HG03354 (cell line): Measurements from ENCODE around the gene MAT2A.

Experiments
- ATAC-seq: cut with Tn5 transposase; IDR thresholded peaks from one replicate; pipeline ENCODE4 v1.9.1; 2021; ENCODE audit warnings: mild to moderate bottlenecking; ENCODE audit not compliant: unreplicated experiment, poor library complexity, severe bottlenecking

MAT2A gene

DNA sequence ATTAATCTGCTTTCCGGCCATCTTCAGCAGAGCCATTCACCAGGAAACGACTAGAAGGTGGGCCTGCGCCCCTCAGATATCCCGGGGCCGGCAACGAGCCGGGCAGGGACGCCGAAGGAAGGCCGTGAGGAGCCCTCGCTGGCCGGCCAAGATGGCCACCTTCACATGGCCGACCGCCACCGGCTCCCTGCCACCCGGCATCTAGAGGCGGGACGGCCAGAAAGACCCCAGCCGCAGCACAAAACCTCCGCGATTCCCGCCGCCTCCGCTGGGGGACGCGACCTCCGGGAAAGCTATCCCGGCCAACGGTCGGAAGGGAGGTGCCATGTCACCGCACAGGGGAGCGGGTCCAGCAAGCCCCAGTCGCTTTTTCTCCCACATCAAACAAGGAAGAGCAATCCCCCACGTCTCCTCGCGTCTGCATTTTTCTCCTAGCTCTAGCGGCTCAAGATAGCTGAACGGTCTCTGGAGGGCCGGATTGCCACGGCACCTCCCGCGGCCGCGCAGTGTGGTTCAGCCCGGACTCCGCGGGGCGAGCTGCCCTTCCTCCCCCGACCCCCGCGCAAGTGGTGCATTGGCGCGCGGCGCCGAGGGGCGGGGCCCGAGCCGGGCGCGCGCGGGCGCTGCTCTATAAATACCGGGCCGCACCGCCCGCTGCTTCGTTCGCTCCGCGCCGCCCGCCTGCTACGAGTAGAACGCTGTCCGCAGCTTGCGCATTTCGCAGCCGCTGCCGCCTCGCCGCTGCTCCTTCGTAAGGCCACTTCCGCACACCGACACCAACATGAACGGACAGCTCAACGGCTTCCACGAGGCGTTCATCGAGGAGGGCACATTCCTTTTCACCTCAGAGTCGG, at the start of gene MAT2A:
TSS of gene MAT2A (plus strand) at position 662 of the 854 bp plus-strand sequence. CDS start at position 782, 120 bp downstream.
- ATAC-seq, result peak; percentile 80

- ATAC-seq, result no peak
Observed at GRCh38 chr2:85490861-85491755, 47.9 kb upstream of the MAT2A start.

DNA sequence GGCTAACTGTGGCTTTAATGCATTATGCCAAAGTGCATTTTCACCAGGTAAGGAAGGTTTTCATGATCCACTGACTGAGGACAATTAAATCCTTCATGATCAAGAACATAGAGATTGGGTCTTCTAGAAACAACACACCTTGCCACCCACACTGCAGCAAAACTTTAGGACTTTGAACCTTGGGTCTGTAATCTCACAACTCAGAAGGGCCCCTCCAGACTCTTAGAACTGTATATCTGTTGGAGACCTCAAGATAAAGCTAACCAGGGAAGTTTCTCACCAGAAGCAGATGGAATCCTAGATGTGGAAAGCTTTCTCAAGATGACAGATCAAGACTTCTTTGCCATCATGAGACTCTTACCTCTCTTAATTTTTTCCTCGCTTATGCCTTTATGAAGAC, 42.5 kb upstream of the MAT2A start:
- ATAC-seq, result no peak

DNA sequence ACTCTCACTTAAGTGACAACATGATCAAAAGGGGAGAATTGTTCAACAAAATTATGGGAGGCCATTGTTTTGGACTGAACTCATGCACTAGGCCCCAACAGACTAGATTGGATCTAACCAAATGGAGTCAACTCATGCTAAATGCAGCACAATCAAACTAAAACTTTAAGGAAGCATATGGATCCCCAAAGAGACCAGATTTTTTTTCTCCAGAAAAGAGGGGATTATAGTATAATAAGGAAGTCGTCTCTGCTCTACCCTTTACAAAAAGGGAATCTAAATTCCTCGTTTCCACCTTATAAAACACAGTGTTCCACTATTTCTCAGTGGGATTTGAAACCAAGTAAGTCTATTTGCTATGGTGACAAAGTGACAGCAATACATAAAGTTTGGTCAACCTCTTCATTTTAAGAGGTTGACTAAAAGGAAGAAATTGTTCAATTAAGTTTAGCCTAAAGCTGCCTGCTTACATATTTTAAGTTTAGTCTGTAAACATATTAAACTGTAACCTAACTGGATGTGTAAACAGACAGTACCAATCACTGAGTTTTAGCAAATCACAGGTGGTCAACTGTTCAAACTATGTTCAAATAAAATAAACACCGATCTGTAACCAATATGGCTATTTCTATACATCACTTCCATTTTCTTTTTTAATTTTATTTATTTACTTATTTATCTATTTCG, 40.9 kb upstream of the MAT2A start:
- no peak for ATAC-seq

GRCh38 chr2:85501248-85501647, 37.7 kb upstream of the MAT2A start:
- no peak for ATAC-seq

- no peak for ATAC-seq
Observed at GRCh38 chr2:85502720-85503119, 36.2 kb upstream of the MAT2A start.

DNA sequence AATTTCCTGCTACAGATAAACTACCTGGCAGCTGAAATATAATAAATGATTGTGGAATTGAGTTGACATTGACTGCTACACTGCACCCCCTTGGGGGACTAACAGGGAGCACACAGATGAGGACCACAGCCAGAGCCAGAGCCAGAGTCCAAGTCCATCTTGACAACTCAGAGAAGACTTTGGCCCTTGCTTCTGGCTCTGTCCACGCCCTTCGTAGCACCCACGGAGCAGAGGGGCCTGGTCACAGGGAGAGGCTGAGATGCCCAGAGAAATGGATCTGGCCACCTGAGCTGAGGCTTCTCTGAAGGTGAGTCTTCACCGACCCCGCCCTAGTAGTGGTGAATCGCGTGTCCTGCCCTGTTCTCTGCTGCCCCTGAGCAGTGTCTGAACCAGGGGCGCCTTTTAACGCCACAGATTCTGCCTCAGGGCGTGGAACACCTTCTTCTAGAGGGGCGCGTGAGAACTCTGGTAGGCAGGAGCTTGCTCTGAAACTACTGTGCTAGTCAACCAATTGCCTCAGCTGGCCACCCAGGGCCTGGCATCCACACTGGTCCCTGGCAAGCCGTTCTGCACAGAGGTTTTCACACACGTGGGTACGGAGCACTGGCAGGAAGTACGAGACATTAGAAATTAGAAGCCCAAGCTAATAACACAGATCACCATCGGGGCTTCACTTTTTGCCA, 35.7 kb upstream of the MAT2A start:
- no peak for ATAC-seq

DNA sequence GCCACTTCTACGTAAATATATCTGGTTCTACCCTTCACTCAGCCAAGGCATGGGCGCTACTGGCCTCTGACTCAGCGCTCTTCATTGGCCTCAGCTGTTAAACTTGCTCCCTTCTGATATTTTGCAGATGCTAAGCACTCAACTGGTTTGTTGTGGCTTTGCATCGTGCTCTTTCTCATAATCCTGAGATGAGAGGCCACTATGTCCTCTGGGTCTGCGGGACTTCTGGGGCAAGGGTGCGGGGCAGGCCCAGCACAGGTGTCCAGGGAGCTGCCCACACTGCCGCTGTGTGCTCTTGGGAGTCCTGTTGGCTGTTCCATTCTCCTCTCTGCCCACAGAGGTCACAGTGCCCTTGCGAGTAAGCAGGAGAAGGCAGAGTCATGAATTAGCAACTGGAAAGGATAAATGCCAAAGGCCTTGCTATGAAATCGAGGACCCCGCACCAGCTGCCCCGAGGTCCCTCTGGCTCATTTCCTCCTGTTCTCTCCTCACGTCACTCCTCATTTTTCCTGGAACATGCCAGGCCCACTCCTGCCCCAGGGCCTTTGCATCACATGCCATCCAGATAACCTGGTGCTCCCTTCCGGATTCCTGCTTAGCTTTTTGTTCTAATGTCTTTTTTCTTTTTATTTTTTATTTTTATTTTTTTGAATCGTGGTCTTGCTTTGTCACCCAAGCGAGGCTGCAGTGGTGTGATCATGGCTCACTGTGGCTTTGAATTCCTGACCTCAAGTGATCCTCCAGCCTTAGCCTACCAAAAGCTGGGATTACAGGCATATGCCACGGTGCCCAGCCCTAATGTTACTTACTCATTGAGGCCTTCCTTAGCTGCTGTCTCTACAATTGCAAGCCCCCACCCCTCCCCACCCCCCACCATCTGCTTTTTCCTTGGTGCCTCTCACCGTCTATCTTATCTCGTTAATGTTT, 34.9 kb upstream of the MAT2A start:
- no peak for ATAC-seq

DNA sequence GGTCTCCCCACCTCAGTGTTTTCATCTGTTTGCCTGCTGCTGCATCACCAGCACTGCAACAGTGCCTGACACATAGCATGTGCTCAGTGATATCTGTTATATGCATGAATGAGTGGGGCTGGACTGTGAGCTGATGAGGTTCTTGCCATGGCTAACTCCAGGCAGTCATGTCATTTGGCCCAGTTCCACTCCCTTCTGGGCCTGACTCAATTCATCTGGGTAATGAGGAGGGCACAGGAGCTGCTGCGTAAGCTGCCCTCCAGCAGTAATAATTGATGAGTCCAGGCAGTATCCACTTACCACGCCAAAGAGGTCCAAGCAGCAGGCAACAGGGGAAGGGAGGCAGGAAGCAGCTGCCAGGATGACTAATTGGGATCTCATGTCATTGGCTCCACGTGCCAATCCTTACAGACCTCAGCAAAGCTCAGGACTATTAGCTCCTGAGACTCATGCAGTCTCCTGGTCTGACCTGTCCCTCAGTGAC, 34.1 kb upstream of the MAT2A start:
- no peak for ATAC-seq

DNA sequence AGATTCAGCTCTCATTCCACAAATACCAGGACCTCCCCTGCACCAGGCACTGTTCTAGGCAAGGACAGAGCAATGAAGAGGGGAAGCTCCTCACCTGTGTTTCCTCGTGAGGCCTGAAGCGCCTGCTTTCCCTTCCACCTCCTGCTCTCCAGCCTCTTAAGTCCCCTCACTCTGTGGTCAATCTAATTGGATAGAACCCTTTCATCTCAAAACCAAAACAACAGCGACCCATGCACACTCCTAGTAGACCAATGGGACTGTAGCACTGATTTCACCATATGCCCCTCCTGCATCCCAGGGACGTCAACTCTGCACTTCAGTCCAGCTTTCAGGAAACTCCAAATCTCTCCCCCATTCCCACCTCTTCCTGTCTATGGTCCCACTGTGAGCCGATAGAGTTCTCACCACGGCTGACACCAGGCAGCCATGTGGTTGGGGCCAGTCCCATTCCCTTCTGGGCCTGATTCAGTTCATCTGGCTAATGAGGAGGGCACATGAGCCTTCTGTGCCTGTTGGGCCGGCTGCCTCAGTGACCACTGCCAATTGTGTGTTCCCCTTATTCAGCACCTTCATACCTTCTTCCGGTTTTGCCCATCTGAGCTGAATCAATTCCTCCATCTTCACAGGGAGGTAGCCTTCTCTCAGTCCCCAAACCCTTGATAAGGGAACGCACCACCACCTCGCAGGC, 33.3 kb upstream of the MAT2A start:
- ATAC-seq, result no peak

DNA sequence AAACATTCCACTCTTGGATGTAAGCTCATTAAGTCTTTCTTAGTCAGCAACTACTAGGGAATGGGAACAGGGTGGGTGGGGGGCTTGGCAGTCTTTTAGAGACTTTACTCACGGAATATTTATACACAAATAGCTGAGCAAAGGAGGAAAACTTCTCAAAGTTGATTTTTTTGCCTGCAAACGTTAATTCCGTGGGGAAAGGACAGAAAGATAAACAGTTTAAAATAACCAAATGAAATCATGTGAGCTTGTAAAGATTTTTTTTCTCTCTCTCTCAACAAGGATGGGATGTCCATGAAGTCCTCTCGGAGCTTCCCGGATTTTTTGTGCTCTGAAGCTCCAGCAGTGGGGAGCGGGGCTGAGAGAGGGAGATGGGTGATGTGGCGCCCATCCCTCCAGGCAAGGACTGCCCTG, 32.2 kb upstream of the MAT2A start:
- no peak for ATAC-seq

DNA sequence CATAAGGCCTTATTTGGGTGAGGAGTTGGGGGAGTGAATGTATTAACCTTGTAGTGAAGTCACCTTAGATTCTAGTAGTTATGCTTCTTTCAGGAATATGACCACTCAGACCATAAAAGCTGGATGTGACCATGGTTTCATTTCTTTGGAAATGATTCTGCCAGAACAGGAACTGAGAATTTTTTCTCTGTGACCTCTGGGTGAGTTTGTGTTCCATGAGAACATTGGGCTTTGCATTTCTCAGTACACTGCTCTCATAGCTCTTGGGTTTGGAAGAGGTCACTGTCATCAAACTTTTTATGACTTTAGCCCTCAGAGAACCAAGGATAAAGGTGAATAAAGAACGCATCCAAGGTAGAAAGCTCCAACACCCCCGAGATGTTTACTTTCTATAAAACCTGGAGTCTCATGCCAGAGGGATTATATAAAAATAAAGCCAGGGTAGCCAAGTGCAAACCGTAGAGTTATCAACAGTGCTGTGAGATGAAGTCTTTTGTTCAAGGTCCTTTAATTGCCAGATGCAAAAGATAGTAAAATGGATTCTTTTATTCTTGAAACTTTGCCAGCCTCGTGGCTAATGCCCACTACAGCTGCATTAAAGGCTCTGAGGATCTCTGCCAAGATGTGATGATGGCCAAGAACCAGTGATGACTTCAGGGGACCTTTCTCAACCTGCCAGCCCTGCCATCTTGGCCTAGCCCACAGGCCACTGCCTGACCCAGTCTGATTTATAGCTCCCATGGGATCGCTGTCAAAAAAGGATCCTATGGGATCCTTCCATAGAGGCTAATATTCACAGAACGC, 27.8 kb upstream of the MAT2A start:
- no peak for ATAC-seq

DNA sequence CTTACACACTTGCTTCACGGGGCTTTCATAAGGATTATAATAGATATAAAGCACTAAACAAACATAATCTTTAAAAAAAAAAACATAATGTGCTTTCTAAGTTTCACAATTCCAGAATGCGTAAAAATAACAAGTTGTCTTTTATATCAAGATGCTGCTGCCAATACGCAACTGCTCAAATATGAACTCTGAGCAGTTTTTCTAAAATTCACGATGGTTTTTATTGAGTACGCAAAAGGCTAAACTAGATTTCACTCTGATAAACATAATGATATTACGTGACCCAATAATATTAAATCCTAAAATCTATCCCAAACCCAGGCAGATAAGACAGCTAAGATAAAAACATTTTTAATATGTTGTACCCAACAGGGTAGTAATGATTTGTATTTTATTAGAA, 24.6 kb upstream of the MAT2A start:
- no peak for ATAC-seq

- no peak for ATAC-seq
Observed at GRCh38 chr2:85516653-85517389, 22.1 kb upstream of the MAT2A start.

DNA sequence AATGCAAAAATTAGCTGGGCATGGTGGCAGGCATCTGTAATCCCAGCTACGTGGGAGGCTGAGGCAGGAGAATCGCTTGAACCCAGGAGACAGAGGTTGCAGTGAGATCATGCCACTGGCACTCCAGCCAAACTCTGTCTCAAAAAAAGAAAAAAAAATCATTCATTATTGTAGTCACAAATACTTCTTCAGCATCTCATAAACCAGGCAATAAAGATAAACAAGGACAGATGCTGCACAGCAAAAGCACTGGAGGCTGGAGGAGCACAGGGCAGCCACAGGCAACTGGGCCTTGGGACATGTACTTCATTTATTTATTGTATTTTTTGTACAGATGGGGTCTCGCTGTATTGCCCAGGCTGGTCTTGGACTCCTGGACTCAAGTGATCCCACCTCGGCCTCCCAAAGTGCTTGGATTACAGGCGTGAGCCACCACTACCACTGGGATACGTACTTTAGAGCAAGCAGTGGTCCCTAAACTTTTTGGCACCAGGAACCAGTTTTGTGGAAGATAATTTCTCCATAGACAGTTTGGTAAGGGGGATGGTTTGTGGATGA, 16.8 kb upstream of the MAT2A start:
- ATAC-seq, result no peak
